GM21723 (cell line): Measurements from ENCODE around the gene LTF.
"Not testable (repeated sequence)": the region's sequence is repeated elsewhere in the genome, so short reads cannot be mapped to it uniquely, and the experiment has no call there.

Experiments
- ATAC-seq: cut with Tn5 transposase; IDR thresholded peaks from one replicate; pipeline ENCODE4 v1.9.1; 2021; ENCODE audit warnings: mild to moderate bottlenecking, moderate library complexity; ENCODE audit not compliant: unreplicated experiment

The LTF gene

GRCh38 chr3:46398186-46398955 is 66.3 kb downstream of the LTF start:
- no peak for ATAC-seq

DNA sequence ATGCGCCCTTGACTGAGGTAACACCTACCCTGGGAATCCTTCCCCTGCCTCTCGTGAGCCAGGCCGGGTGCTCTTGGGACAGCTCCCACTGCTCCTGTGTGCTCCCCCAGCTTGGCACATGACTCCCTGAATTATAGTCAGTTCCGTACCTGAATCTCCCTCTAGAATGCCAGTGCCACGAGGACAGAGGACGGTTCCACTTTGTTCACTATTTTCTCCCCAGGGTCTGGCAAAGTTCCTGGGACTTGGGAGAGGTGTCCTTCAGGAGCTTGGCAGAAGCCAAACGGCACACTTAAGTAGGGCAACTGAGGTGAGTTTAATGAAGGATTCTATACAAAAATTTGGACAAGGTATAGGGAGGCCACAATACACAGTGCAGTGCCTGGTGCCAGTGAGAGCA is 67.6 kb downstream of the LTF start:
- no peak for ATAC-seq

- ATAC-seq = no peak
These were observed 68.8 kb downstream of the LTF start for GRCh38 chr3:46395766-46396530.

- no peak for ATAC-seq
These were observed 69.5 kb downstream of the LTF start for GRCh38 chr3:46395210-46395661.

DNA sequence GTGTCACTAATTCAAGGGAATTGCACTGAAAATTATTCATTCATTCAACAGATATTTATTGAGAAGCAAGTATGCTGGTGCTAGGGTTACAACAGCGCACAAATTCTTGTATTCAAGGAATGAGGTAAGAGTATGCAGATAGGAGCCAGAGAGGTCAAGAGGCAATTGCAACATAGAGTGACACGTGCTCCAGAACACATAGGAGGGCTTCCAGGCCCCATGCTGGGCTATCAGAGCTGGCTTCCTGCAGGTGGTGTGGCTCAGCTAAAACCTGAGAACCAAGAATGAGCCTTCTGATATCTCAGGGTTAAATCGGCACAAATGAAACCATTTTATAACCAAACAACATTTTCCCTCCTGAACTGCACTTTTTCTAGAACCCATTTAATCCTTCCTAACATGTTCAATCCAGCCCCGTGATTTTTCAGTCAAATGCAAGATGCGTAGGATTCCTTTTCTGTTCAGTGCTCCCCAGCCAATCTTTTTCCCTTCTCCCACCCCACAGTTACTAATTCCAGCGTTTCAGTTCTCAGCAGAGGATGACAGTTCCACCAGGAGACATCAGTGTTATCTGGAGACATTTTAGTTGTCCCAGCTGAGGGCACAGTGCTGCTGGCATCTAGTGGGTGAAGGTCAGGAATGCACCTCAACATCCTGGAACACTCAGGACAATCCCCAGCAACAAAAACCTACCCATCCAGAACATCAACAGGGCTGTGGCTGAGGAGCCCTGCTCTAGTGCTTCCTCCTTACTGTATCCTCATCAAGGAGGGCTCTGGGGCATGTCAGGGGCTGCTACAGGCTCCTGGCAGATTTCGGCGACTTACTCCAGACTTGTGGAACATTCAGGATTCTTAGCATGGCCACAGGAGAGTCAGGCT is 70.9 kb downstream of the LTF start:
- no peak for ATAC-seq

- ATAC-seq = no peak
These were observed 71.7 kb downstream of the LTF start for GRCh38 chr3:46393011-46393410.

DNA sequence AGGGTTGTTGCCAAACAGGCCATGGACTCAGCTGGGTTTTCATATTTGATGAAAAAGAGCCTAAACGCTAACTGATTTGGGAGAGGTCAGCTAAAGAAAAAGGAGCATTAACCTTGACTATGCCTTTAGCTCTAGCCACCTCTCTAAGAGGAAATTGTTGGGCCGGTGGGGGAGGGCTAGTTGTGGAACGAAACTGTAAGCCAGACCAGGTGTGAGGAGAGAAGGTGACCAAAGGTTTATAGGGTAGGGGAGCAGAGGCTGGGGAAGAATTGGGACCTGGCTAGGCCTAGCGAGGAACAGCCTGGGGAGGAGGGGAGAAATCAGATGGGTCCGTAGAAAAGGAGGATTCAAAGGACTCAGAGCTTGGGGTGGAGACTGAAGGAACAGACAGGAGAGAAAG is 73.2 kb downstream of the LTF start:
- not testable (repeated sequence) for ATAC-seq

DNA sequence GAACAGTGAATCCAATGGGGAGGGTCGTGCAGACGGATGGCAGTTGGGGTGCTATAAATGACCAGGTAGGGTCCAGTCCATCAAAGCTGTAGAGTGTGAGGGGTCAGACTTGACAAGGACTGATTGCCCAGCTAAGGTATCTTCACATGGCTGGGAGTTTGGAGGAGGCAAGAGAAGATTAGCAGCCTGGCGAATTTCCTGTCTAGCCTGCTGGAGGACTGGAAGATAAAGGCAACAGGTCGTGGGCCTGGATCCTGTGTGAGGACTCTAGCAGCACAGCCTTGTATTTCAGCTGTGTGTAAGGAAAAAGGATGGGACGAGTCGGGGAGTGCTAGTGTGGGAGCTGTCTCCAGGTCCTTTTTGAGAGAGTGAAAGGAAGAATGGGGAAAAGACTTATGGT is 75.4 kb downstream of the LTF start:
- no peak for ATAC-seq

DNA sequence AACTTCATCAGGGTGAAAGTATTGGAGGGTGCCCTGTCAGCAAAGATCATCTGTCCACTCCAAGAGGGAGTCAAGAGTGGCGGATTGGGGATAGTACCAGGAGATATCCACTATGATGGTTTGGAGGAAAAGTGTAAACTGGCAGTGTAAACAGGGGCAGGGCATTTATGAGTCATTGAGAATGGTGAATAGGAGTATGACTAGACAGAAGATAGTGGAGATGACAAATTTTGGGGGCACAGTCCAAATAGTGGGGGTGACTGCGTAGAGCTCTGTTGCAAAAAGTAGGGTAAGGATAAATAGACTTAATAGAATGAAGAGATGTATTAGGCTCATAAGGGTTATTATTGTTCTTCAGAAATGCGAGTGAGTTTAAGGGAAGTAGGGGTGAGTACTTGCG is 75.9 kb downstream of the LTF start:
- ATAC-seq = not testable (repeated sequence)

DNA sequence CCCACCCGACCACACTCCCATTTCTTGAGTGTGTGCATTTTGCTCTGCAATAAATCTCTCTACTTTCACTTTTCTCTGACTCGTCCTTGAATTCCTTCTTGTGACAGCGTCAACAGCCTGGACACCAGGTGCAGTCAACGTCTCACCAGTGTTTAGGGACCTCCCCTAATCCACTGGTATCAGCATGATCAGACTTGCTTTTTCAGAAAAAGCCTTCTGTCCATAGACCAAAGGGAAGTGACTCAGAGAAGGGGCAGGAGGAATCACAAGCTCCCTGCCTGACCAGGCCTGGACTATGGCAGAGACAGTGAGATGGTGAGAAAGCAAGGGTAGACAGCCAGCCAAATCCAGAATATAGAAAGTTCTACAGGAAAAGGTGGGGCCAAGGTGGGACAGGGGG is 78.5 kb downstream of the LTF start:
- no peak for ATAC-seq
